ENCODE results near the gene DTNB.
A peak's percentile ranks its signal among the peaks of the same experiment; 100 is the strongest.

The DTNB gene

DNA sequence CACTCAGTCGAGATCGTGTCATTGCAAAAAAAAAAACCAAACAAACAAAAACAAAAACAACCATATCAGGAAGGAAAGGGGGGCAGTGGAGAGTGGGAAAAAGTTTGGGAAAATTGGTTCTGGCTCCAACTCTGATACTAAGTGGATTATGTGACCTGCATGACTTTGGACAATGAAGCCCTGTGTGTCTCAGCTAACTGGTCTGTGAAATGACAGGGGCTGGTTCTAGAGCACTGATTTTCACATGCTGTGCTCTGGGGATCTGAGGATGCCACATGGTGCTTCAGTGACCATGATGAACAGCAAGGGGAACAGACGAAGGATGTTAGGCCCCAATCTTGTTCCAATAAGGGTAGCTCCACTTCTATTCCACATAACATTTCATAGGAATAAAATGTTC is 174.2 kb downstream of the DTNB start:
- no peak for DNase-seq (ENCODE audit: low read depth)
- no peak overlapping the region for H3K4me3 ChIP-seq (ENCODE audit: low read length)
- no peak for TF ChIP-seq CTCF (IDR thresholded peaks at IDR 0.05; ENCODE audit: insufficient read depth, low read depth, low read length, missing control alignments)

- H3K4me3 ChIP-seq (ENCODE audit: low read length), result no peak overlapping the region
- DNase-seq (ENCODE audit: low read depth), result no peak
- no peak for TF ChIP-seq CTCF (IDR thresholded peaks at IDR 0.05; ENCODE audit: insufficient read depth, low read depth, low read length, missing control alignments)
These were observed 175.4 kb downstream of the DTNB start for GRCh38 chr2:25497918-25498407.

DNA sequence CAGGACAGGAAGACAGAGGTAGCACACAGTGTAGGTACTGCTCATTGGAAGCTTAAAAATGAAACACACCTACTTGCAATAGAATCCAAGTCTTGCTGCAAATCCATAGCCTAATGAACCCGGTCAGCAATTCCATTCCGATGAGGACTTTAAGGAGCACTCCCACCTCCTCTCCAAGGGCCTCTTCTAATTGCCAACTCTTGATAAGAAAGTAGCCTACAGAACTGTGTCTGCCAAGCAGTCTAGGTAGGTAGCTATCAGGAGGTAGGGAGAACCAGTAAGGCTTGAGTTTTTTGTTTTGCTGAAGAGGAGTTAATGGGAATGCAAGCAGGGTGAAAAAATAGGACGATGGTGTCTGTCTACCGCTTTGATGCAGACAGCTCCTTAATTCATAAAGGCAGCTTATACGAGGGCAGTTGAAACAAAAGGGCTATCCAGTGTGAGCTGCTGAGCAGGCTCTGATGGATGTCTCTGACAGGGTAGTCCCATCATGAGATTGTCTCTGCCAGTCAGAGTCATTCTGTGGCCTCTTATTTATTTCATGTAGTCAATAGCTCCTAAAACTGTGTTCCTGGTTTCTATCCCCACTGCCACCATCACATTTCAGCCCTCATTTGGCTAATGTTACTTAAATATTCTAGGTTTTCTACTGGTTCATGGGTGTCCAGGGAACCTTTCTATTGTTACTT is 176.0 kb downstream of the DTNB start:
- DNase-seq (ENCODE audit: low read depth), result no peak
- TF ChIP-seq CTCF (IDR thresholded peaks at IDR 0.05; ENCODE audit: insufficient read depth, low read depth, low read length, missing control alignments), result no peak
- H3K4me3 ChIP-seq (ENCODE audit: low read length), result no peak overlapping the region

- no peak for TF ChIP-seq CTCF (IDR thresholded peaks at IDR 0.05; ENCODE audit: insufficient read depth, low read depth, low read length, missing control alignments)
- no peak overlapping the region for H3K4me3 ChIP-seq (ENCODE audit: low read length)
- DNase-seq (ENCODE audit: low read depth), result no peak
These were observed 178.8 kb downstream of the DTNB start for GRCh38 chr2:25494616-25495015.

- no peak for DNase-seq (ENCODE audit: low read depth)
- TF ChIP-seq CTCF (IDR thresholded peaks at IDR 0.05; ENCODE audit: insufficient read depth, low read depth, low read length, missing control alignments), result no peak
- no peak overlapping the region for H3K4me3 ChIP-seq (ENCODE audit: low read length)
These were observed 180.2 kb downstream of the DTNB start for GRCh38 chr2:25493207-25493606.

DNA sequence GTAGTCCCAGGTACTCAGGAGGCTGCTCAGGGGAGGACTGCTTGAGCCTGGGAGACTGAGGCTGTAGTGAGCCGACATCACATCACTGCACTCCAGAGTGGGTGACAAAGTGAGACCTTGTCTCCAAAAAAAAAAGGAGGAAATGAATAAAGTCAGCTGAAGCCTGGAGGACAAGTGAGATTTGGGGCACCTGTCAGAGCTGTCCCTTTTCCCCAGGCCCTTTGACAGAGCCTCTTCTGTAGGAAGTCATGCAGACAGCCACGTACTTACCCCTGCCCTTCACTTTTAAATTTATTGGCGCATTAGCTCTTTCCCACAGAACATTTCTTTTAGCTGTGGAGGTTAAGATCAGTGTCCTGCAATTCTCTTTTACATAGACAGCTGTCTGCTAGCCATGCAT is 180.7 kb downstream of the DTNB start:
- TF ChIP-seq CTCF (IDR thresholded peaks at IDR 0.05; ENCODE audit: insufficient read depth, low read depth, low read length, missing control alignments), result no peak
- DNase-seq (ENCODE audit: low read depth), result no peak
- no peak overlapping the region for H3K4me3 ChIP-seq (ENCODE audit: low read length)

DNA sequence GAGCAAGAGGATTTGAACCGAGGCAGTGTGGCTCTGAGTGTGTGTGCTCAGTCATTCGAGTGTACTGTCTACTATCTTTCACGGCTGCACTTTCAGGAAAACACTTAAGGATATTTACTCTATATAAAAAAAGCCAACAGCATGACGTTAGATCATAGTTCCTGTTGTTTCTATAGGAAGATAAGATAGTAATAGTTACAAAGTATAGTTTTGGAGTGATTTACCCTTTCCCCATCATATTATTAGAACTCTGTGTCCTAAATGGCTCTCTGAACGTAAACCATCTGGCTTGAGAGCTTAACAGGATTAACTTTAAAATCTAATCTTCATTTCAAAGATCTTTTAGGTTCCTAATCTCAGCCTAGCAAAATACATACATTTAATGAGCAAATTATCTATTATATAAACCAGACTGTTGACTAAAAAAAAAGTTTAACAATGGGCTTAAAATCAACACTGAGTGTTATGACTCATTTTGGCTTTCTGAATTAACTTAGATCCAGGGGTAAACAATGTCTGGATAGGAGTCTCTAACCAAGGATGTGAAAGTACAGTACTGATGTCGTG is 181.3 kb downstream of the DTNB start:
- peak; percentile 40 for DNase-seq (ENCODE audit: low read depth)
- no peak for TF ChIP-seq CTCF (IDR thresholded peaks at IDR 0.05; ENCODE audit: insufficient read depth, low read depth, low read length, missing control alignments)
- no peak overlapping the region for H3K4me3 ChIP-seq (ENCODE audit: low read length)

Measured in epithelial cell of esophagus (primary cell).